ENCODE measurements around the gene MPO. TPM values are rescaled to one million over a fixed set of nuclear protein-coding genes. Genes with fewer than 3 reads are reported as not detected.

The MPO gene
- total RNA-seq, 1 experiment from 2014 or later = 0.19 TPM

- TF ChIP-seq CTCF (IDR thresholded peaks at IDR 0.05; ENCODE audit: unreplicated experiment) = no peak
- no peaks in the 10 kb centered on the region for H3K4me1 Mint-ChIP-seq (ENCODE audit: insufficient read depth, unreplicated experiment)
- peaks cover 34% of the 10 kb centered on the region for H3K27me3 Mint-ChIP-seq (ENCODE audit: insufficient read depth, unreplicated experiment)
- CTCF ChIA-PET = no interaction called here
- BruUV-seq (replicated peaks) = no TSS peak
- no peaks in the 10 kb centered on the region for H3K36me3 Mint-ChIP-seq (ENCODE audit: insufficient read depth, unreplicated experiment)
- H3K27ac Mint-ChIP-seq (ENCODE audit: low read depth, unreplicated experiment) = no peak overlapping the region
- no peak for DNase-seq (ENCODE audit: unreplicated experiment)
- H3K4me3 Mint-ChIP-seq (ENCODE audit: unreplicated experiment) = no peak overlapping the region
- POLR2A ChIA-PET = no interaction called here
- intact Hi-C loops (cut with micrococcal nuclease) = no loop called here
- no peaks in the 10 kb centered on the region for H3K9me3 Mint-ChIP-seq (ENCODE audit: unreplicated experiment)
These were observed 1.7 kb upstream of the MPO start for GRCh38 chr17:58282442-58282841.

DNA sequence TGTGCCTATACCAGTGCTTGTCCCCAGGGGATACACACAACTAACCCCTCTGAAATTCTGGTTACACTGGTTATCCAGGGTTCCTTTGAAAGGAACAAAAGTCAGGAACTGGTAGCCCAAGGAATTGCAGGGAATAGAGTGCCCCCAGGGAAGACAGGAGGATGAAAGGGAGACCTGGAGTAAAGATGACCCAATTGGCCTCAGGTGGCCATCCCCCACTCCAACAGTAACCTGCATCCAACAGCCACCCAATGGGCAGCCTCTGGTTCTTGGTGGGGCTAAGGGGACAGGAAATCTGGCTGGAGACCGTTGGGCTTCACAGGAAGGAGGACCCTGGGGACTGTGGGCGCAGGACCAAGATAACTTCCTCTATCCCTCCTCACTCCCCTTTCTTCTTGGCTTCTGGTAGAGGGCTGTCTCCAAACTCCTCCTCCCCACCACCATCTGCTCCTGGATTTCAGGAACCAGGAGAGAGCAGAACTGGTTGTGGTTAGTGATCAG lies 826 bp upstream of the MPO start:
- CTCF ChIA-PET = interaction anchor here (0.7 kb wide), 1 partner anchor 666 kb away, joined by 3 read pairs; no protein-coding TSS in a partner anchor
- POLR2A ChIA-PET = no interaction called here
- Mint-ChIP-seq H3K4me1 (ENCODE audit: insufficient read depth, unreplicated experiment) (no peaks in the 10 kb centered on the region), H3K4me3 (ENCODE audit: unreplicated experiment) (no peak overlapping the region), H3K9me3 (ENCODE audit: unreplicated experiment) (no peaks in the 10 kb centered on the region), H3K27ac (ENCODE audit: low read depth, unreplicated experiment) (no peak overlapping the region), H3K27me3 (ENCODE audit: insufficient read depth, unreplicated experiment) (peaks cover 35% of the 10 kb centered on the region), H3K36me3 (ENCODE audit: insufficient read depth, unreplicated experiment) (no peaks in the 10 kb centered on the region)
- DNase-seq (ENCODE audit: unreplicated experiment) = no peak
- intact Hi-C loops (cut with micrococcal nuclease) = no loop called here
- no peak for TF ChIP-seq CTCF (IDR thresholded peaks at IDR 0.05; ENCODE audit: unreplicated experiment)
- BruUV-seq (replicated peaks) = no TSS peak

- peaks cover 35% of the 10 kb centered on the region for H3K27me3 Mint-ChIP-seq (ENCODE audit: insufficient read depth, unreplicated experiment)
- H3K4me3 Mint-ChIP-seq (ENCODE audit: unreplicated experiment) = no peak overlapping the region
- TF ChIP-seq CTCF (IDR thresholded peaks at IDR 0.05; ENCODE audit: unreplicated experiment) = no peak
- BruUV-seq (replicated peaks) = no TSS peak
- ChIA-PET CTCF (no interaction called here), POLR2A (no interaction called here)
- DNase-seq (ENCODE audit: unreplicated experiment) = no peak
- H3K9me3 Mint-ChIP-seq (ENCODE audit: unreplicated experiment) = no peaks in the 10 kb centered on the region
- H3K36me3 Mint-ChIP-seq (ENCODE audit: insufficient read depth, unreplicated experiment) = no peaks in the 10 kb centered on the region
- no peak overlapping the region for H3K27ac Mint-ChIP-seq (ENCODE audit: low read depth, unreplicated experiment)
- intact Hi-C loops (cut with micrococcal nuclease) = no loop called here
- no peaks in the 10 kb centered on the region for H3K4me1 Mint-ChIP-seq (ENCODE audit: insufficient read depth, unreplicated experiment)
These were observed 827 bp downstream of the MPO start for GRCh38 chr17:58279736-58280479.

- no peak for TF ChIP-seq CTCF (IDR thresholded peaks at IDR 0.05; ENCODE audit: unreplicated experiment)
- ChIA-PET POLR2A (no interaction called here), CTCF (no interaction called here)
- intact Hi-C loops (cut with micrococcal nuclease) = no loop called here
- no TSS peak for BruUV-seq (replicated peaks)
- no peak for DNase-seq (ENCODE audit: unreplicated experiment)
- no peaks in the 10 kb centered on the region for H3K9me3 Mint-ChIP-seq (ENCODE audit: unreplicated experiment)
- H3K4me3 Mint-ChIP-seq (ENCODE audit: unreplicated experiment) = no peak overlapping the region
- H3K27ac Mint-ChIP-seq (ENCODE audit: low read depth, unreplicated experiment) = no peak overlapping the region
- peaks cover 35% of the 10 kb centered on the region for H3K27me3 Mint-ChIP-seq (ENCODE audit: insufficient read depth, unreplicated experiment)
- no peaks in the 10 kb centered on the region for H3K4me1 Mint-ChIP-seq (ENCODE audit: insufficient read depth, unreplicated experiment)
- no peaks in the 10 kb centered on the region for H3K36me3 Mint-ChIP-seq (ENCODE audit: insufficient read depth, unreplicated experiment)
These were observed 1.6 kb downstream of the MPO start for GRCh38 chr17:58279016-58279711.

All from MCF 10A (cell line).